Endothelial cell of umbilical vein (primary cell): Measurements from ENCODE around the gene APLP2. TPM values are rescaled to one million over a fixed set of nuclear protein-coding genes. Genes with fewer than 3 reads are reported as not detected.

Experiments used
- BruUV-seq: library from RNA; stranded (reverse); fragments of 400-500 nt; replicated peaks from 2 replicates; lab custom pipeline; 2021; lab: Mats Ljungman, UMichigan
- CTCF ChIA-PET: fragments of 300-600, 350-600 bp; sonication (Branson Sonifier 250); formaldehyde crosslinking; loops from one replicate; lab custom pipeline; 2021; ENCODE audit warnings: antibody characterized with exemption, inconsistent platforms; lab: Charles Lee
- POLR2A ChIA-PET: fragments of 300-600, 350-600 bp; sonication (Branson Sonifier 250); formaldehyde crosslinking; loops from one replicate; lab custom pipeline; 2021; ENCODE audit warnings: antibody characterized with exemption, inconsistent platforms; lab: Charles Lee
- DNase-seq: peaks from one replicate; pipeline ENCODE4 v3.0.0-alpha.2; 2011; ENCODE audit warnings: low read depth, low spot score
- FAIRE-seq: peaks from 2 replicates; lab custom pipeline; 2011; peaks lifted over from hg19 to GRCh38; lab: Jason Lieb, UNC
- H2AFZ ChIP-seq: 2 replicates; pipeline ENCODE4 v1.6.0; 2012; ENCODE audit warnings: low read depth, low read length, control low read depth, inconsistent platforms
- H3K27ac ChIP-seq: 2 replicates; pipeline ENCODE4 v1.5.1; 2011; ENCODE audit warnings: low read depth, mild to moderate bottlenecking, control low read depth, low read length, moderate library complexity; ENCODE audit not compliant: insufficient read depth
- H3K27me3 ChIP-seq, 2 experiments: 2 replicates each; pipeline versions ENCODE4 v1.6.0 to v1.6.1; 2011; ENCODE audit warnings: low read length in 2 of 2, mixed read lengths in 1 of 2; ENCODE audit not compliant: control insufficient read depth in 2 of 2, insufficient read depth in 2 of 2
- H3K36me3 ChIP-seq, 2 experiments: 2 replicates in 1 of 2; 3 replicates in 1 of 2; pipeline ENCODE4 v1.5.1; 2011; ENCODE audit warnings: low read length in 2 of 2, mild to moderate bottlenecking in 1 of 2, moderate library complexity in 1 of 2; ENCODE audit not compliant: control insufficient read depth in 2 of 2, insufficient read depth in 2 of 2; ENCODE audit errors: extremely low read depth in 1 of 2
- H3K4me1 ChIP-seq: 3 replicates; pipeline ENCODE4 v1.5.1; 2011; ENCODE audit warnings: mild to moderate bottlenecking, low read length; ENCODE audit not compliant: control insufficient read depth, insufficient read depth; ENCODE audit errors: extremely low read depth
- H3K4me2 ChIP-seq: 2 replicates; pipeline ENCODE4 v1.6.1; 2011; ENCODE audit warnings: low read length, control low read depth, mixed read lengths; ENCODE audit not compliant: insufficient read depth
- H3K4me3 ChIP-seq, 3 experiments: fragments of 200-600 bp in 1 of 3; sonication (generic), shearing (Covaris generic) in 1 of 3; replicated peaks in 1 of 3; 2 replicates each; pipeline ENCODE4 v1.5.1; 2011 to 2016; ENCODE audit warnings: control low read depth in 3 of 3, low read length in 3 of 3, mild to moderate bottlenecking in 2 of 3, inconsistent platforms in 1 of 3, low read depth in 1 of 3, moderate library complexity in 1 of 3; ENCODE audit not compliant: insufficient read depth in 1 of 3
- H3K79me2 ChIP-seq: 2 replicates; pipeline ENCODE4 v1.6.0; 2012; ENCODE audit warnings: low read length, inconsistent platforms; ENCODE audit not compliant: control insufficient read depth, insufficient read depth
- H3K9ac ChIP-seq: replicated peaks from 2 replicates; pipeline ENCODE3; 2011; ENCODE audit warnings: low read length, control low read depth; ENCODE audit not compliant: insufficient read depth; ENCODE audit errors: extremely low read depth
- H3K9me1 ChIP-seq: replicated peaks from 3 replicates; pipeline ENCODE4 v1.6.0; 2011; ENCODE audit warnings: mild to moderate bottlenecking, low read length; ENCODE audit not compliant: control insufficient read depth, insufficient read depth; ENCODE audit errors: extremely low read depth
- H3K9me3 ChIP-seq: replicated peaks from 2 replicates; pipeline ENCODE4 v1.5.1; 2012; ENCODE audit warnings: low read length, inconsistent platforms; ENCODE audit not compliant: control insufficient read depth, insufficient read depth
- H4K20me1 ChIP-seq: replicated peaks from 2 replicates; pipeline ENCODE3; 2011; ENCODE audit warnings: mild to moderate bottlenecking, low read length; ENCODE audit not compliant: control insufficient read depth, insufficient read depth; ENCODE audit errors: extremely low read depth
- CTCF ChIP-seq, 2 donors: IDR thresholded peaks; 1 replicate in 1 of 2; 2 replicates in 1 of 2; pipeline ENCODE4 v1.5.1; 2011; ENCODE audit warnings: low read length in 2 of 2, mild to moderate bottlenecking in 2 of 2, moderate library complexity in 2 of 2, control low read depth in 1 of 2, inconsistent platforms in 1 of 2, low read depth in 1 of 2; ENCODE audit not compliant: insufficient read depth in 1 of 2; ENCODE audit errors: extremely low read depth in 1 of 2
- EZH2 ChIP-seq: IDR thresholded peaks from 2 replicates; pipeline ENCODE4 v1.6.1; 2012; ENCODE audit warnings: borderline replicate concordance, low read depth, mild to moderate bottlenecking, moderate library complexity, low read length, inconsistent platforms; ENCODE audit not compliant: severe bottlenecking
- GATA2 ChIP-seq: IDR thresholded peaks from 2 replicates; pipeline ENCODE4 v1.7.0; 2011; ENCODE audit warnings: low read depth, mild to moderate bottlenecking, moderate library complexity, mixed read lengths, low read length; ENCODE audit not compliant: insufficient read length, insufficient read depth
- JUN ChIP-seq: IDR thresholded peaks from 2 replicates; pipeline ENCODE4 v1.6.1; 2011; ENCODE audit warnings: borderline replicate concordance, low read depth; ENCODE audit not compliant: insufficient read length, insufficient read depth
- MAX ChIP-seq: IDR thresholded peaks from 2 replicates; pipeline ENCODE4 v1.6.1; 2011; ENCODE audit not compliant: insufficient read depth, insufficient read length
- MYC ChIP-seq: IDR thresholded peaks from one replicate; pipeline ENCODE4 v1.6.1; 2011; ENCODE audit warnings: mild to moderate bottlenecking, low read depth, low read length
- POLR2A ChIP-seq: IDR thresholded peaks from 2 replicates; pipeline ENCODE4 v1.6.1; 2012; ENCODE audit warnings: low read depth, mild to moderate bottlenecking, control low read depth, low read length
- POLR2AphosphoS5 ChIP-seq: IDR thresholded peaks from 2 replicates; pipeline ENCODE4 v1.6.1; 2012; ENCODE audit warnings: low read depth, mild to moderate bottlenecking, control low read depth, low read length, moderate library complexity; ENCODE audit not compliant: insufficient read depth
- dilution Hi-C: fragments of 300-500 bp; cut with MboI; formaldehyde crosslinking; loops from one replicate; pipeline ENCODE4 v1.15.0; 2019; ENCODE audit warnings: low sequenced_read_pairs; ENCODE audit not compliant: extremely low pct_ligation_motif_present
- intact Hi-C: fragments of 100-400 bp; cut with micrococcal nuclease; formaldehyde crosslinking; loops from one replicate; pipeline ENCODE4 v1.10.0; 2022
- polyA plus RNA-seq, 4 experiments: library from polyadenylated mRNA; depleted of rRNA in 3 of 4; stranded (reverse) in 3 of 4; unstranded in 1 of 4; fragments of >200 nt; gene quantifications; 2 replicates each; pipeline versions ENCODE4 v1.2.1 to v1.2.3, GENCODE V29; 2011 to 2012; ENCODE audit warnings: missing spikeins in 1 of 4
- total RNA-seq: library from RNA; stranded (reverse); gene quantifications from 2 replicates; pipeline ENCODE4 v1.2.3, GENCODE V29; 2021

APLP2 gene
- total and polyA plus RNA-seq, 2 donors (not counting 3 experiments of a cell fraction or from before 2014, with no cell fraction given): 493 to 543 TPM

- intact Hi-C loops: no loop called here
- no peaks in the 10 kb centered on the region for H3K36me3 ChIP-seq
- no peaks in the 10 kb centered on the region for H3K79me2 ChIP-seq
- BruUV-seq: no TSS peak
- H2AFZ ChIP-seq: no peak overlapping the region
- FAIRE-seq (no peak), DNase-seq (no peak)
- no peak overlapping the region for H3K27ac ChIP-seq
- no peak for TF ChIP-seq POLR2A
- TF ChIP-seq GATA2: no peak
- TF ChIP-seq POLR2AphosphoS5: no peak
- TF ChIP-seq JUN: no peak
- TF ChIP-seq MAX: no peak
- no peak overlapping the region for H3K4me2 ChIP-seq
- ChIA-PET CTCF (no interaction called here), POLR2A (interaction anchor here (0.7 kb wide), 1 partner anchor 1021 kb away, joined by 3 read pairs; no protein-coding TSS in a partner anchor)
- no peak overlapping the region for H3K4me3 ChIP-seq
- no peak overlapping the region for H3K9ac ChIP-seq
- H4K20me1 ChIP-seq: no peaks in the 10 kb centered on the region
- H3K9me3 ChIP-seq: no peaks in the 10 kb centered on the region
- H3K9me1 ChIP-seq: no peaks in the 10 kb centered on the region
- peaks cover 3% of the 10 kb centered on the region for H3K4me1 ChIP-seq
- dilution Hi-C loops: no loop called here
- H3K27me3 ChIP-seq: no peaks in the 10 kb centered on the region
These were observed 36.8 kb upstream of the APLP2 start for GRCh38 chr11:130032931-130033330.

- Histone ChIP-seq H4K20me1 (no peaks in the 10 kb centered on the region), H3K4me1 (peaks cover 3% of the 10 kb centered on the region), H2AFZ (no peak overlapping the region), H3K36me3 (no peaks in the 10 kb centered on the region), H3K27me3 (no peaks in the 10 kb centered on the region), H3K9ac (no peak overlapping the region), H3K4me2 (no peak overlapping the region), H3K79me2 (no peaks in the 10 kb centered on the region), H3K9me1 (no peaks in the 10 kb centered on the region), H3K27ac (no peak overlapping the region), H3K9me3 (no peaks in the 10 kb centered on the region), H3K4me3 (no peak overlapping the region)
- POLR2A ChIA-PET: interaction anchor here (0.7 kb wide), 1 partner anchor 1905 kb away, joined by 3 read pairs; no protein-coding TSS in a partner anchor
- FAIRE-seq (no peak), DNase-seq (no peak)
- BruUV-seq: no TSS peak
- dilution Hi-C loops (no loop called here), intact Hi-C loops (no loop called here)
- CTCF ChIA-PET: interaction anchor here (1.5 kb wide), 1 partner anchor 98 kb away, joined by 5 read pairs; no protein-coding TSS in a partner anchor
- TF ChIP-seq CTCF (IDR thresholded peaks at IDR 0.05; ENCODE audit: extremely low read depth in 1 of 2, insufficient read depth in 1 of 2, low read depth in 1 of 2, low read length in 2 of 2): no peak
- no peak for TF ChIP-seq MYC
- TF ChIP-seq MAX: no peak
- no peak for TF ChIP-seq EZH2
- TF ChIP-seq JUN: no peak
These were observed 35.5 kb upstream of the APLP2 start for GRCh38 chr11:130034236-130034635.
